HCT116 (cell line): Measurements from ENCODE around the gene CNPY3. TPM values are rescaled to one million over a fixed set of nuclear protein-coding genes. Genes with fewer than 3 reads are reported as not detected.

ENCODE experiments used
- ATAC-seq: fragments of 200-7000 bp; cut with Tn5 transposase; 2 replicates; pipeline ENCODE4 v1.9.1; 2020; ENCODE audit warnings: mild to moderate bottlenecking, moderate library complexity
- BruUV-seq: library from RNA; stranded (reverse); fragments of 400-500 nt; replicated peaks from 2 replicates; lab custom pipeline; 2021; lab: Mats Ljungman, UMichigan
- CTCF ChIA-PET: fragments of 300-600 bp; sonication (Branson Sonifier 250); formaldehyde crosslinking; loops from one replicate; lab custom pipeline; 2021; ENCODE audit warnings: antibody characterized with exemption; lab: Charles Lee
- POLR2A ChIA-PET: fragments of 300-600, 350-600 bp; sonication (Branson Sonifier 250); formaldehyde crosslinking; loops from one replicate; lab custom pipeline; 2021; ENCODE audit warnings: antibody characterized with exemption; lab: Charles Lee
- RAD21 ChIA-PET, 2 experiments: fragments of 300-600 bp; sonication (Branson Sonifier 250); formaldehyde crosslinking; loops; one replicate each; lab custom pipeline; 2023; ENCODE audit warnings: low total read pairs in 2 of 2; ENCODE audit not compliant: uncharacterized antibody in 2 of 2, unreplicated experiment in 2 of 2, low non-redundant PET in 1 of 2; lab: Charles Lee
- DNase-seq: peaks from one replicate; pipeline ENCODE4 v3.0.0-alpha.2; 2010; ENCODE audit warnings: low read depth, low spot score
- H2AFZ ChIP-seq: fragments of 200-600 bp; shearing (Covaris generic), sonication (generic); 2 replicates; pipeline ENCODE4 v1.6.1; 2017; ENCODE audit warnings: low read depth, mixed run types, mixed read lengths, antibody characterized with exemption, low read length; ENCODE audit not compliant: poor library complexity, severe bottlenecking
- H3K27ac ChIP-seq: 2 replicates; pipeline ENCODE4 v1.5.1; 2012; ENCODE audit warnings: low read depth, low read length
- H3K27me3 ChIP-seq: fragments of 200-600 bp; sonication (generic); 2 replicates; pipeline ENCODE4 v1.6.1; 2016; ENCODE audit warnings: mixed run types, low read length, mixed read lengths; ENCODE audit not compliant: insufficient read depth
- H3K36me3 ChIP-seq, 2 experiments: fragments of 200-500 bp in 1 of 2; fragments of 200-600 bp in 1 of 2; sonication (Bioruptor generic) in 1 of 2; sonication (generic) in 1 of 2; 2 replicates each; pipeline versions ENCODE4 v1.5.1 to v1.6.1; 2014 to 2016; ENCODE audit warnings: low read length in 2 of 2, inconsistent platforms in 1 of 2, mixed read lengths in 1 of 2, mixed run types in 1 of 2; ENCODE audit not compliant: insufficient read depth in 2 of 2, control insufficient read depth in 1 of 2
- H3K4me1 ChIP-seq, 2 experiments: fragments of 200-600 bp in 1 of 2; sonication (generic) in 1 of 2; 2 replicates each; pipeline versions ENCODE4 v1.5.1 to v1.6.1; 2012 to 2017; ENCODE audit warnings: low read length in 2 of 2, inconsistent platforms in 1 of 2, mild to moderate bottlenecking in 1 of 2, mixed read lengths in 1 of 2, mixed run types in 1 of 2, moderate library complexity in 1 of 2; ENCODE audit not compliant: insufficient read depth in 2 of 2, control insufficient read depth in 1 of 2
- H3K4me2 ChIP-seq: fragments of 200-600 bp; sonication (generic); 2 replicates; pipeline ENCODE4 v1.6.1; 2017; ENCODE audit warnings: mixed run types, low read length, mixed read lengths
- H3K4me3 ChIP-seq, 2 experiments: fragments of 200-600 bp in 1 of 2; sonication (generic) in 1 of 2; replicated peaks in 1 of 2; 2 replicates each; pipeline ENCODE4 v1.5.1; 2011 to 2016; ENCODE audit warnings: low read length in 2 of 2, control low read depth in 1 of 2, low read depth in 1 of 2, mild to moderate bottlenecking in 1 of 2, mixed read lengths in 1 of 2, mixed run types in 1 of 2
- H3K79me2 ChIP-seq: fragments of 200-600 bp; sonication (generic); 2 replicates; pipeline ENCODE4 v1.6.1; 2017; ENCODE audit warnings: mild to moderate bottlenecking, mixed run types, low read length, moderate library complexity, mixed read lengths; ENCODE audit not compliant: insufficient read depth
- H3K9ac ChIP-seq: fragments of 200-600 bp; sonication (generic); 2 replicates; pipeline ENCODE4 v1.6.1; 2016; ENCODE audit warnings: low read length, mixed read lengths
- H3K9me2 ChIP-seq: fragments of 200-600 bp; sonication (generic), shearing (Covaris generic); 2 replicates; pipeline ENCODE4 v1.6.1; 2017; ENCODE audit warnings: mixed run types, mild to moderate bottlenecking, moderate library complexity; ENCODE audit not compliant: insufficient read depth
- H3K9me3 ChIP-seq, 2 experiments: fragments of 200-500 bp in 1 of 2; fragments of 200-600 bp in 1 of 2; sonication (Bioruptor generic) in 1 of 2; sonication (generic) in 1 of 2; 2 replicates each; pipeline ENCODE4 v1.6.1; 2014 to 2017; ENCODE audit warnings: low read length in 2 of 2, mixed read lengths in 2 of 2, inconsistent platforms in 1 of 2, low read depth in 1 of 2, mild to moderate bottlenecking in 1 of 2, mixed run types in 1 of 2, moderate library complexity in 1 of 2; ENCODE audit not compliant: control insufficient read depth in 1 of 2, insufficient read depth in 1 of 2
- H4K20me1 ChIP-seq: fragments of 200-600 bp; sonication (generic), shearing (Covaris generic); 2 replicates; pipeline ENCODE4 v1.6.1; 2017; ENCODE audit warnings: mixed run types, mild to moderate bottlenecking, moderate library complexity; ENCODE audit not compliant: insufficient read depth
- CEBPB ChIP-seq: IDR thresholded peaks from 2 replicates; pipeline ENCODE4 v1.6.1; 2012; ENCODE audit warnings: low read depth
- EGR1 ChIP-seq: IDR thresholded peaks from 2 replicates; pipeline ENCODE4 v1.6.1; 2012; ENCODE audit warnings: low read depth
- ELF1 ChIP-seq: IDR thresholded peaks from 2 replicates; pipeline ENCODE4 v1.6.1; 2012; ENCODE audit warnings: low read depth, borderline replicate concordance
- EZH2phosphoT487 ChIP-seq: fragments of 200-600 bp; IDR thresholded peaks from 2 replicates; pipeline ENCODE4 v1.6.1; 2018; ENCODE audit warnings: antibody characterized with exemption, borderline replicate concordance
- FOSL1 ChIP-seq: IDR thresholded peaks from 2 replicates; pipeline ENCODE4 v1.6.1; 2012; ENCODE audit warnings: low read depth
- JUND ChIP-seq: IDR thresholded peaks from 2 replicates; pipeline ENCODE4 v1.6.1; 2012
- POLR2A ChIP-seq: IDR thresholded peaks from 2 replicates; pipeline ENCODE4 v1.7.0; 2011; ENCODE audit warnings: borderline replicate concordance; ENCODE audit not compliant: insufficient read depth, insufficient read length; ENCODE audit errors: extremely low read depth
- POLR2AphosphoS5 ChIP-seq: IDR thresholded peaks from 2 replicates; pipeline ENCODE4 v1.6.1; 2011; ENCODE audit warnings: mild to moderate bottlenecking, low read depth, low read length, moderate library complexity
- RAD21 ChIP-seq: IDR thresholded peaks from 2 replicates; pipeline ENCODE4 v1.6.1; 2012; ENCODE audit warnings: low read depth, mild to moderate bottlenecking
- REST ChIP-seq: IDR thresholded peaks from 2 replicates; pipeline ENCODE4 v1.6.1; 2012; ENCODE audit warnings: low read depth
- SP1 ChIP-seq: IDR thresholded peaks from 2 replicates; pipeline ENCODE4 v1.6.1; 2012; ENCODE audit warnings: low read depth
- TCF7L2 ChIP-seq: IDR thresholded peaks from 2 replicates; pipeline ENCODE4 v1.7.0; 2011; ENCODE audit warnings: borderline replicate concordance, inconsistent platforms; ENCODE audit not compliant: insufficient read depth, insufficient read length; ENCODE audit errors: extremely low read depth
- ZBTB33 ChIP-seq: IDR thresholded peaks from 2 replicates; pipeline ENCODE4 v1.6.1; 2011; ENCODE audit warnings: mild to moderate bottlenecking, low read length, moderate library complexity; ENCODE audit not compliant: insufficient replicate concordance; ENCODE audit errors: extremely low read depth
- ZFX ChIP-seq: fragments of 450-650 bp; IDR thresholded peaks from 2 replicates; pipeline ENCODE4 v1.6.1; 2017
- intact Hi-C: fragments of 100-400 bp; cut with micrococcal nuclease; formaldehyde crosslinking; loops from 2 replicates; pipeline ENCODE4 v1.10.0; 2022
- total RNA-seq: library from RNA; stranded (reverse); gene quantifications from one replicate; pipeline ENCODE4 v1.2.1, GENCODE V29; 2021; ENCODE audit not compliant: unreplicated experiment
- TF ChIP-seq, protein P1 (sequence below): IDR thresholded peaks from 2 replicates; pipeline ENCODE4 v1.6.1; 2012
- TF ChIP-seq, protein P2 (sequence below): IDR thresholded peaks from 2 replicates; pipeline ENCODE4 v1.6.1; 2012

CNPY3 gene
- total RNA-seq, 1 experiment from 2014 or later = 49.1 TPM

GRCh38 chr6:42904467-42904866, 24.8 kb upstream of the CNPY3 start (continued):
- TF ChIP-seq CEBPB (no peak), POLR2AphosphoS5 (no peak), EZH2phosphoT487 (no peak), ZFX (no peak), FOSL1 (no peak)
- TF ChIP-seq, protein P1, sequence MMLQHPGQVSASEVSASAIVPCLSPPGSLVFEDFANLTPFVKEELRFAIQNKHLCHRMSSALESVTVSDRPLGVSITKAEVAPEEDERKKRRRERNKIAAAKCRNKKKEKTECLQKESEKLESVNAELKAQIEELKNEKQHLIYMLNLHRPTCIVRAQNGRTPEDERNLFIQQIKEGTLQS = no peak

GRCh38 chr6:42907336-42907735, 21.9 kb upstream of the CNPY3 start:
- no peak overlapping the region for H3K27ac ChIP-seq
- H3K4me1 ChIP-seq = no peaks in the 10 kb centered on the region
- no peak overlapping the region for H2AFZ ChIP-seq
- TF ChIP-seq TCF7L2 = no peak
- TF ChIP-seq ZFX = no peak
- no peak for TF ChIP-seq CEBPB
- H3K79me2 ChIP-seq = no peaks in the 10 kb centered on the region
- no peak overlapping the region for H3K4me3 ChIP-seq
- ChIA-PET RAD21 (no interaction called here), CTCF (no interaction called here), POLR2A (no interaction called here)
- ATAC-seq = no peak
- H3K4me2 ChIP-seq = no peak overlapping the region
- H3K9ac ChIP-seq = no peak overlapping the region
- DNase-seq = no peak
- H3K9me2 ChIP-seq = no peaks in the 10 kb centered on the region
- BruUV-seq = no TSS peak
- H4K20me1 ChIP-seq = no peaks in the 10 kb centered on the region
- no peaks in the 10 kb centered on the region for H3K27me3 ChIP-seq
- no peaks in the 10 kb centered on the region for H3K9me3 ChIP-seq
- H3K36me3 ChIP-seq = no peaks in the 10 kb centered on the region
- intact Hi-C loops = no loop called here

GRCh38 chr6:42909835-42910234, 19.4 kb upstream of the CNPY3 start:
- Histone ChIP-seq H4K20me1 (no peaks in the 10 kb centered on the region), H3K79me2 (no peaks in the 10 kb centered on the region), H2AFZ (no peak overlapping the region), H3K27ac (no peak overlapping the region), H3K9me2 (no peaks in the 10 kb centered on the region), H3K36me3 (no peaks in the 10 kb centered on the region), H3K9ac (no peak overlapping the region), H3K4me1 (no peaks in the 10 kb centered on the region; a peak in 1 of 4 replicates), H3K27me3 (no peaks in the 10 kb centered on the region), H3K4me3 (no peak overlapping the region), H3K4me2 (no peak overlapping the region), H3K9me3 (no peaks in the 10 kb centered on the region)
- DNase-seq (no peak), ATAC-seq (no peak)
- RAD21 ChIA-PET = no interaction called here
- CTCF ChIA-PET = no interaction called here
- intact Hi-C loops = no loop called here
- BruUV-seq = no TSS peak
- POLR2A ChIA-PET = no interaction called here
- no peak for TF ChIP-seq CEBPB
- no peak for TF ChIP-seq SP1
- no peak for TF ChIP-seq REST
- TF ChIP-seq, protein P2, sequence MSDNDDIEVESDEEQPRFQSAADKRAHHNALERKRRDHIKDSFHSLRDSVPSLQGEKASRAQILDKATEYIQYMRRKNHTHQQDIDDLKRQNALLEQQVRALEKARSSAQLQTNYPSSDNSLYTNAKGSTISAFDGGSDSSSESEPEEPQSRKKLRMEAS = no peak
- no peak for TF ChIP-seq RAD21
- no peak for TF ChIP-seq POLR2A
- no peak for TF ChIP-seq ZBTB33
- TF ChIP-seq ELF1 = no peak
- no peak for TF ChIP-seq JUND
- TF ChIP-seq ZFX = no peak
- TF ChIP-seq EGR1 = no peak
